Measurements from ENCODE around the gene TMEM186.

DNA sequence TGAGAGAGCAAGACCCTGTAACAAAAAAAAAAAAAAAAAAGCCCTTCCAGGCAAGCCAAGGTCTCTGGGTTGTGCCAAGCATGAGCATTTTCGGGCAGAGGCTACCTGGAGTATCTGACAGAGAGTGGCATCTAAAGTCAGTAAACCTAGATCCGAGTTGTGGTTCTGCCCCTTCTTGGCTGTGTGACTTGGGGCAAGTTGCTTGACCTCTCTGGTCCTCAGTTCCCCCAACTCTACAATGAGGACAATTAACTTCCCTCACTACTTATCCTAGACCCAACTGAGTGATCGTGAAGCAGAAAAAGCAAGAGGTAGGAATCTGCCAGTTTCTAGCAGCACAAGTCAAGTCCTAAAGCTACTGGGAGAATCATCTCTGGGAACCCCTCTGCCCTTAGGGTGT, 34.4 kb downstream of the TMEM186 start:
- TF ChIP-seq, protein P1, sequence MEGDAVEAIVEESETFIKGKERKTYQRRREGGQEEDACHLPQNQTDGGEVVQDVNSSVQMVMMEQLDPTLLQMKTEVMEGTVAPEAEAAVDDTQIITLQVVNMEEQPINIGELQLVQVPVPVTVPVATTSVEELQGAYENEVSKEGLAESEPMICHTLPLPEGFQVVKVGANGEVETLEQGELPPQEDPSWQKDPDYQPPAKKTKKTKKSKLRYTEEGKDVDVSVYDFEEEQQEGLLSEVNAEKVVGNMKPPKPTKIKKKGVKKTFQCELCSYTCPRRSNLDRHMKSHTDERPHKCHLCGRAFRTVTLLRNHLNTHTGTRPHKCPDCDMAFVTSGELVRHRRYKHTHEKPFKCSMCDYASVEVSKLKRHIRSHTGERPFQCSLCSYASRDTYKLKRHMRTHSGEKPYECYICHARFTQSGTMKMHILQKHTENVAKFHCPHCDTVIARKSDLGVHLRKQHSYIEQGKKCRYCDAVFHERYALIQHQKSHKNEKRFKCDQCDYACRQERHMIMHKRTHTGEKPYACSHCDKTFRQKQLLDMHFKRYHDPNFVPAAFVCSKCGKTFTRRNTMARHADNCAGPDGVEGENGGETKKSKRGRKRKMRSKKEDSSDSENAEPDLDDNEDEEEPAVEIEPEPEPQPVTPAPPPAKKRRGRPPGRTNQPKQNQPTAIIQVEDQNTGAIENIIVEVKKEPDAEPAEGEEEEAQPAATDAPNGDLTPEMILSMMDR (conservative IDR thresholded peaks at IDR 0.05), result no peak
- TF ChIP-seq EZH2 (IDR thresholded peaks at IDR 0.05; ENCODE audit: low read depth), result no peak

All from PC-9 (cell line).